ENCODE data around the gene RECQL. TPM values are rescaled to one million over a fixed set of nuclear protein-coding genes. Genes with fewer than 3 reads are reported as not detected.

The RECQL gene, protein sequence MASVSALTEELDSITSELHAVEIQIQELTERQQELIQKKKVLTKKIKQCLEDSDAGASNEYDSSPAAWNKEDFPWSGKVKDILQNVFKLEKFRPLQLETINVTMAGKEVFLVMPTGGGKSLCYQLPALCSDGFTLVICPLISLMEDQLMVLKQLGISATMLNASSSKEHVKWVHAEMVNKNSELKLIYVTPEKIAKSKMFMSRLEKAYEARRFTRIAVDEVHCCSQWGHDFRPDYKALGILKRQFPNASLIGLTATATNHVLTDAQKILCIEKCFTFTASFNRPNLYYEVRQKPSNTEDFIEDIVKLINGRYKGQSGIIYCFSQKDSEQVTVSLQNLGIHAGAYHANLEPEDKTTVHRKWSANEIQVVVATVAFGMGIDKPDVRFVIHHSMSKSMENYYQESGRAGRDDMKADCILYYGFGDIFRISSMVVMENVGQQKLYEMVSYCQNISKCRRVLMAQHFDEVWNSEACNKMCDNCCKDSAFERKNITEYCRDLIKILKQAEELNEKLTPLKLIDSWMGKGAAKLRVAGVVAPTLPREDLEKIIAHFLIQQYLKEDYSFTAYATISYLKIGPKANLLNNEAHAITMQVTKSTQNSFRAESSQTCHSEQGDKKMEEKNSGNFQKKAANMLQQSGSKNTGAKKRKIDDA
- 65.4 and 75.4 TPM in 2 replicates for total RNA-seq

DNA sequence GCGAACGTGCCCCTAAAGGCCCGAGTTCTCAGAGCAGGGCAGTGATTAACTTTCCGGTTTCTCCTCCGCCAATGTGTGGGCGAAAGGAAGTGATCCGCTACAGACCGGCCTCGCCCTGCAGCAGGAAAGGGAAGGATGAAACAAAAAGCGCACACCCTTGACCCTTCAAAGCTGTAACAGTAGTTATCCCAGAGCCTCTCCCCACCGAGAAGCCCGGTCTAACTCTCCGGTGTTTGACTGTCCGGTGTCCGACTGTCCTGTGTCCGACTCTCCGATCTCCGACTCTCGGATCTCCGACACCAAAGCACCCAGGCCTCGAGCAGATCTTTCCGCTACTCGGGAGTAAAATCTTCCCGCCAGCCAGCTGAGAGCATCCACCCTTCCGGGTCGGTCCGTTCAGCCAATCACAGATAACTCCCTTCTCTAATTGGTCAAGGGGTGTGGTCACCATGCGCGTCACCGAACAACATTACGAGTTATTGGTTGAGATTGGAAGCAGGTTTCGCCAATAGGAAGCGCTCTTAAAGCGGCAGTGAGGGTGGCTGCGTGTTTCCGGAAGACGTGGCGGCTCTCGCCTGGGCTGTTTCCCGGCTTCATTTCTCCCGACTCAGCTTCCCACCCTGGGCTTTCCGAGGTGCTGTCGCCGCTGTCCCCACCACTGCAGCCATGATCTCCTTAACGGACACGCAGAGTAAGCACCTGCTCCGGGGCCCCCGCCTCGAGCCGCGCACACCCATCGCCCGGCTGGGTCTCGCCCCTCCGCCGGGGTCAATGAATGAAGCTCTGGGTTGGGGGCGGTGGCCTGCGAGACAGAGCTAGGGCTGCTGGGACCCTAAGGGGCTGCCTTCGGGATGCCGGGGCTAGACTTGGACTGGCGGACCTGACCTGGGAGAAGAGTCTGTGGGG is at the start of gene RECQL, which contains the start of gene GOLT1B:
TSS of gene RECQL (minus strand) at position 378 of the 906 bp plus-strand sequence. CDS start 2,065 bp downstream, outside the sequence.
TSS of gene GOLT1B (plus strand) at position 532 of the 906 bp plus-strand sequence. CDS start at position 667, 135 bp downstream.
- DNase-seq (ENCODE audit: low read depth in 2 of 2), result peak; percentile 99 to 100

DNA sequence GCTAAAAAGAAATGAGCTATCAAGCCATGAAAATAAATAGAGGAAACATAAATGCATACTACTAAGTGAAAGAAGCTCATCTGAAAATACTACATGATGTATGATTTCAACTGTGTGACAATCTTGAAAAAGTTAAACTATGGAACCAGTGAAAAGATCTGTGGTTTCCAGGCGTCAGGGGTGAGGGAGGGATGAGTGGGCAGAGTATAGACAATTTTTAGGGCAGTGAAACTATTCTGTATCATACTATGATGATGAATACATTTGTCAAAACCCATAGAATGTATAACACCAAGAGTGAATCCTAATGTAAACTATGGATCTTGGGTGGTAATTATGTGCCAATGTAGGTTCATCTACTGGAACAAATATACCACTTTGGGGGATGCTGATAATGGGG is 46.0 kb upstream of the RECQL start:
- DNase-seq (ENCODE audit: low read depth in 2 of 2), result no peak

DNA sequence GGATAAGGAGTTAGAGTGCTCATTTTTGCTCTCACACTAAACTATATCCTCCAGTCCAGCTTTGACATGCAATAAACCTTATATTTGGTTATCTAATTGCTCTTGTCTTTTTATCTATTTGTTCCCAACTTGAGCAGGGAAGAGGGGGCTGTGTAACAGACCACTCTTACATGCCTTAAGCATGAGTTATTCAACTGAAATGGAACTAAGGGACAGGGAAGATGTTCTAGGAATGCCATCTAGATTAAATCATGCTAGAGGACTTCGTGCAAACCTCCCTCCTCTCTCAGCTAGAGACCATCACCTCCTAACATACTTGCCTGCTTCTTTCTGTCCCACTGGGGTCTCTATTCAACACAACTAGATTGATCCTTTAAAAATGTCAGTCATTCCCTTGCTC is 45.3 kb upstream of the RECQL start:
- no peak for DNase-seq (ENCODE audit: low read depth in 2 of 2)

DNA sequence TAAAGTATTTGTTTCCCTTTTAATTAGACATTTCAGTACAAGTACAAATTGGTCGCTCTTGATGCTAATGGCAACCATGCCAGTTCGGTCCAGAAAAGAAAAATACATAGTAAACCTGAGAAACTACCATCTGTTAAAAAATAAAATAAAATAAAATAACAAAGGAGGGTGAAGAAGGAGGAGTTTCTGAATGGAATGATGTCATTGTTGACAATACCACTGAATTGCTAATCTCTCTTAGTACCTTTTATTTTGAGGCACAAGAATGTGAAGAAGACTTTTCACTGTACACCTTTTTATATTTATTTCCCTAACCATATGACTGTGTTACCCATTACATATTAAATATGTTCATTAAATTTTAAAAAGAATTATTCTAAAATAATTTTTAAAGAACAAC is 44.1 kb upstream of the RECQL start:
- DNase-seq (ENCODE audit: low read depth in 2 of 2), result no peak

DNA sequence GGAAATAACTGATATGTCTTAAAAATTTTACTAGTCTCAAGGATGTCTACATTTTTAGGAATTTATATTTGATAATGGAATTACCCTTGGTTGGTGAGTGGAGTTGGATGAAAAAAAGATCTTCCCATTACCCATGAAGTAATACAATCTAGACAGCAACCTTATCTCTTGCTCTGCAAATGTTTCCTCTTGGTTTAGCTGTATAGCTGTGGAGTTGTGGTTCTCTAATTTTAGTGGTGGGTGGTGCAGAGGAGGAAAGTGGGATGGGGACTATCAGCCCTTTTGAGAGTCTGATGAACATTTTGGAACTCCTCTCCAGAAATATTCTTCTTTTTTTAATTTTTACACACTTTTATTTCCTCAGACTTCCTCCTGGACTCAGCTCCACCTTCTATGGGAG is 41.7 kb upstream of the RECQL start:
- DNase-seq (ENCODE audit: low read depth in 2 of 2), result no peak

- DNase-seq (ENCODE audit: low read depth in 2 of 2), result no peak
Measured at GRCh38 chr12:21542403-21542802, 41.0 kb upstream of the RECQL start.

DNA sequence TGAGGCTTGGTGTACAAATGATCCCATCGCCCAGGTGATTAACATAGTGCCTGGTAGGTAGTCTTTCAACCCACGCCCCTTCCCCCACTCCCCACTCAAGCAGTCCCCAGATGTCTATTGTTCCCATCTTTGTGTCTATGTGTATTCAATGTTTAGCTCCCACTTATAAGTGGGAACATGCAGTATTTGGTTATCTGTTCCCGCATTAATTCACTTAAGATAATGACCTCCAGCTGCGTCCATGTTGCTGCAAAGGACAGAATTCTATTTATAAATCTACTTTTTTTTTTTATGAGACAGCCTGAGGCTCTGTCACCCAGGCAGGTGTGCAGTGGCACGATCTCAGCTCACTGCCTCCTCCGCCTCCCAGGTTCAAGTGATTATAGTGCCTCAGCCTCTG is 40.3 kb upstream of the RECQL start:
- DNase-seq (ENCODE audit: low read depth in 2 of 2), result no peak

DNA sequence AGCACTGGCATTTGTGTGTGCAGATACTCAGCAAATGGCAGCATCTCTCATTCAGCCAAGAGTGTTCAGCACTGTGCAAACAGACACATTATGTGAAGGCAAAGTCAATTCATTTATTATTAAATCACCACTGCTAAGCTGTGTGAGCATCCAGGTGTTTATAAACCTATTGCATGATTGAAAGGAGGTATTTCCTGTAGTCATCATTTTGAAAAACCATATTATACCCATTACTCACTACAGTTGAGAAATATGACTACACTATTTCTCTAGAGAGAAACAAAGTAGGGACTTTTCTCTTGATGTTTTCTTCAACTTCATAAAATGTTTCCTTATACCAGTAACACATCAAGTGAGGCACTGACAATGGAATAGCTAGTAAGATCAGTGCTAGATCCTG is 38.4 kb upstream of the RECQL start:
- DNase-seq (ENCODE audit: low read depth in 2 of 2), result no peak

GRCh38 chr12:21538061-21538653 is 36.7 kb upstream of the RECQL start:
- no peak for DNase-seq (ENCODE audit: low read depth in 2 of 2)

DNA sequence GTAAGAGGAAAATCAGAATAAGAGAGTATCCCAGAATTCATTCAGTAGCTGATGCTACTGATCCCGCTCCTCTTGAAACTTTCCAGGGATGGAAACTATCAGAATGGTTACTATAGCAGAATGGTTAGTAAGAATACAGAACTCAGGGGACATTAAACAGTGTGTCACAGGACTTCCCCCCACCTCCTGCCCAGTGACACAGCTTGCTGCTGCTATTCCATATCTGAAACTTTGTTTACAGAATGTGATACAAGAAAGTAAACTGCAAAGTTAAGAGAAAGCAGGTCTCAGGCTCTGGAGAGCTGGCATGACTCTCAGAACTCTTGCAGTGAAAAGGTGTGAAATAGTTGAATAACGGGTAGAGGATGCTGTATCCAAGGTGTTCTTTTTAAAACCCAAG is 28.0 kb upstream of the RECQL start:
- DNase-seq (ENCODE audit: low read depth in 2 of 2), result no peak

DNA sequence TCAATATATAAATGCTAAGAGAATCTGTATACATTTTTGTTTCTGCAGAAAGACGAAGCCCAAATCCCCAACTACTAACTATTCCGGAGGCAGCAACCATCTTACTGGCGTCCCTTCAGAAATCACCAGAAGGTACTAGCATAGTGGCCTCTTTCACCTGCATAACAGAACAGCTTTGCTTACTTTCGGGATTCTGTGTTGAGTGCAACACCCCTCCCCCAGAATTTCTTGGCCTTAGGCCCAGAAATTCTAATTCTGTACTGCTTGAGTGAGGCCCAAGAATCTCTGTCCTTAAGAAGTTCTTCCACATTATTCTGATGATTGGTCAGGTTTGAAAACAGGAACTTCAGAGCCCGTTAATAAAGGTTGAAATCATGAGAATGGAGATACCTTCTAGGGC is 27.5 kb upstream of the RECQL start:
- DNase-seq (ENCODE audit: low read depth in 2 of 2), result no peak

- peak; percentile 36 to 59 for DNase-seq (ENCODE audit: low read depth in 2 of 2)
Measured at GRCh38 chr12:21527451-21528180, 26.2 kb upstream of the RECQL start.

- no peak for DNase-seq (ENCODE audit: low read depth in 2 of 2)
Measured at GRCh38 chr12:21526721-21527345, 25.4 kb upstream of the RECQL start.

- peak in 1 of 2 donors; percentile 58 for DNase-seq (ENCODE audit: low read depth in 2 of 2)
Measured at GRCh38 chr12:21526053-21526452, 24.6 kb upstream of the RECQL start, which contains the start of gene SPX. Gene SPX (plus strand): TSS chr12:21526296. CDS start chr12:21526473, 177 bp downstream.

DNA sequence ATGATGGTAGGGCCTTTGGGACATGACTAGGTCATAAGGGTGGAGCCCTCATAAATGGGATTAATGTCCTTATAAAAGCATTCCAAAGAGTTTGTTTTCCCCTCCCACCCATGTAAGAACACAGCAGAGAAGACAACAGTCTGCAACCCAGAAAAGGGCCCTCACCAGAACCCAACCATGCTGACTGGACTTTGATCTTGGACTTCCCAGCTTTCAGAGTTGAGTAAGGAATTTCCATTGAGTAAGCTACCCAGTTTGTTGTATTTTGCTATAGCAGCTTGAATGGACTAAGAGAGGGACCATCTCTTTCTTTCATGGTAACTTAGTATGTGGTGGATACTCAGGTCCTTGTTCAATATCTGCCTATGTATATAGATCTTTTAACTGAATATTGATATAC is 21.7 kb upstream of the RECQL start:
- no peak for DNase-seq (ENCODE audit: low read depth in 2 of 2)

- no peak for DNase-seq (ENCODE audit: low read depth in 2 of 2)
Measured at GRCh38 chr12:21521541-21521940, 20.1 kb upstream of the RECQL start.

DNA sequence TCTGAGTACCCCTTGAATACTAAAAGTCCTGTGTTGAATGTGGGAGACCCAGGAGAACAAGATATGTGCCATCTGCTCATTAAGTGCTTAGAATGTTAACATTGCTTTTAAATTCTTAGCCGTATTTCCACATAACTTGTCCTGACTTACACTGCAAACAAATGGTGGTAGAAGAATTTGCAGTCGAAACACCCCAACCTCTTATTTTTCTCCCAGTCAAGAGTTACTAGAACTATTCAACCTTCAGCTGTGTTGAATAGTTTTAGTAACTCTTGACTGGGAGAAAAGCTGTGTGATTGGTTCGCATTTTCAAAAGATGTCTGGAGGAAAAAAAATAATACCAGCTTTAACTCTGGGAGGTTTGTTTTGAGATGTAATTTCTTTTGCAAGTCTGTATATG is 17.0 kb upstream of the RECQL start:
- no peak for DNase-seq (ENCODE audit: low read depth in 2 of 2)

DNA sequence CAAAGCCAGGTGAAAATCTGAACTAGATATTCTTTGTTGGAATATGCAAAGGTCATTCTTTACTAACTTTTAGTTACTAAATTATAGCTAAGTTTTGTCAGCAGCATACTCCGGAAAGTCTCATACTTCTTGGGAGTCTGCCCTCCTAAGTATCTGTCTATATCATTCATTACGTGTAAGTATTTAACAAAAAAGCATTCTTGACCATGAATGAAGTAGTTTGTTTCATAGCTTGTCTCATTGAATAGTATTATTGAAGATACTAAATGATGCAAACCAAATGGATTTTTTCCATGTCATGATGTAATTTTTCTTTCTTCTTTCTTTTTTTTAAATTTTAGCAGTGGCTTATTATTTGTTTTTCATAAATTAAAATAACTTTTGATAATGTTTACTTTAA is 14.8 kb upstream of the RECQL start:
- DNase-seq (ENCODE audit: low read depth in 2 of 2), result no peak

- no peak for DNase-seq (ENCODE audit: low read depth in 2 of 2)
Measured at GRCh38 chr12:21509768-21510167, 8.3 kb upstream of the RECQL start.

- no peak for DNase-seq (ENCODE audit: low read depth in 2 of 2)
Measured at GRCh38 chr12:21507849-21508248, 6.4 kb upstream of the RECQL start.

All from lung microvascular endothelial cell (primary cell).